Tracheal epithelial cell (primary cell): ENCODE results near the gene PLK1. TPM values are rescaled to one million over a fixed set of nuclear protein-coding genes. Genes with fewer than 3 reads are reported as not detected.

Experiments
- total RNA-seq: library from RNA; depleted of rRNA; stranded (reverse); fragments of >200 nt; gene quantifications from 2 replicates; pipeline ENCODE4 v1.2.1, GENCODE V29; 2014

Gene PLK1
- 1.9 and 6.0 TPM in 2 replicates for total RNA-seq

DNA sequence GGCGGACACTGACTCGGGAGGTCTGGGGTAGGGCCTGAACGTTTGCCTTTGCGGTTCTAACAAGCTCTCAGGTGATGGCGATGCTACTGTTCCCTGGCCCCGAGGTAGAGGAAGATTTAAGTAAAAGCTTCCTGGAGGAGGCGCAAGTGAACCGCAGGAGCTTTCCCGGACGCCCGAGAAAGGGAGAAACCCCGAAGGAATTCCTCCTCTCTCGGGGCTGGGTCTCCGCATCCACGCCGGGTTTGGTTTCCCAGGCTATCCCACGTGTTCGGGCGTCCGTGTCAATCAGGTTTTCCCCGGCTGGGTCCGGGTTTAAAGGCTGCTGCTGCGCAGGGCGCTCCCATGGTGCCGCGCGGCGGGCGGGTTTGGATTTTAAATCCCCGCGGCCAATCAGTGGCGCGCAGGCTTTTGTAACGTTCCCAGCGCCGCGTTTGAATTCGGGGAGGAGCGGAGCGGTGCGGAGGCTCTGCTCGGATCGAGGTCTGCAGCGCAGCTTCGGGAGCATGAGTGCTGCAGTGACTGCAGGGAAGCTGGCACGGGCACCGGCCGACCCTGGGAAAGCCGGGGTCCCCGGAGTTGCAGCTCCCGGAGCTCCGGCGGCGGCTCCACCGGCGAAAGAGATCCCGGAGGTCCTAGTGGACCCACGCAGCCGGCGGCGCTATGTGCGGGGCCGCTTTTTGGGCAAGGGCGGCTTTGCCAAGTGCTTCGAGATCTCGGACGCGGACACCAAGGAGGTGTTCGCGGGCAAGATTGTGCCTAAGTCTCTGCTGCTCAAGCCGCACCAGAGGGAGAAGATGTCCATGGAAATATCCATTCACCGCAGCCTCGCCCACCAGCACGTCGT, at the start of gene PLK1:
PLK1 (plus strand) TSS at position 460 of the 844 bp plus-strand sequence; CDS start at position 504, 44 bp downstream.

DNA sequence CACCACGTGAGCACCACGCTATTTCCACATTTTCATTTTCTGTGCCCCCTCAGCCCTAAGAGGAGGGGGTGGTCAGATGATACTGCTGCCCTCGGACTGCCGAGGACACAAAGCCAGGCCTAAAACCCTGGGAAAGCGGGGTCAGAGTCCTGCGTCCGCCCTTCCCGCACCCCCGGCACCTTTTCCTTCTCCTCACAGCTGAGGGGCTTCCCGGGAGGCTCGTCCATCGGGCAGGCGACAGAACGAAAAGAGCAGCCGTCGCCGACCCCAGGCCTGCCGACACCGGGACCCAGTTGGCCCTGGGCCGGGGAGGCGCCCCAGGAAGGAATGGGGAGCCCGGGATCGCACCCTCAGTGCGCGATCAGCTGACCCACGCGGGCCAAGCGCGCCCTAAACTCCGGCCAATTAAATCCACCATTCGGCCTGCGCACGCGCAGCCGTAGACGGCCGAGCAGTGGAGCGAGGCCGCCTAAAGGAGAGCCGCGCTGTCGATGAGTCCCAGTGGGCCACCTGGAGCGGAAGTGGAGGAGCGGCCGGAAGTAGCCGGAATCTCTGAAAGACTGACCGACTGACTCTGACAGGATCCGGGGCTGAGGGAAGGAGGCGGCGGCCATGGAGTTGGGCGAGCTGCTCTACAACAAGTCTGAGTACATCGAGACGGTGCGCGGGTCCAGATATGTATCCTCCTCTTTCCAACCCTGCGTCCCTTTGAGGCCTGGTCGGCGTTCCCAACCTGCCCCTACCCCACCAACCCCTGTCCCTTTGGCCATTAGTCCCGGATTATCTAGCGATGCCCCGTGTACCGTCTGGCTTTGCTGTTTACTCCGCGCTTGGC, 37.5 kb upstream of the PLK1 start, which contains the start of the genes DCTN5 and PALB2:
DCTN5 (plus strand) TSS at position 536 of the 835 bp plus-strand sequence; CDS start at position 613, 77 bp downstream.
PALB2 (minus strand) TSS at position 380 of the 835 bp plus-strand sequence; CDS start at position 227, 153 bp downstream.

DNA sequence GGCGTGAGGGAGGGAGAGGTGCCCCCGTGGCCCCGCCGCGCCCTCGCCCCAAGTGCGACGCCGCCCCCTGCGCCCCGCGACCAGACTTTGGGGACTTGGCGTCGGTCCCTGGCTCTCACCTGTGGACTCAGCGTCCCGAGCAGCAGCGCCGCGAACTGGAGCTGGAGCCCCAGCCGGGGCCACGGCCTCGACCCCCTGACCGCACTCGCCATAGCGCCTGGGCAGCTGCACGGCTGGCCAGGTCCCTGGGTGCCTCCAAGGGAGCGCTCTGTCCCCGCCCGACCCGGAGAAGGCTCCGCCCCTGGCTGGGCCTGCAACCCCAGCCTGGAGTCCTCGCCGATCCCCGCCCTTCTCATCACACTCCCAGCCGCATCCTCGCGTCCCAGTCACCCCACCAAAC, 34.3 kb downstream of the PLK1 start, which contains the start of gene ERN2:
ERN2 (minus strand) TSS at position 247 of the 400 bp plus-strand sequence; CDS start at position 212, 35 bp downstream.

Other genes starting within 250 kb of the PLK1 start
- gene COG7, start 225.7 kb upstream of the PLK1 start, total RNA-seq: 8.7 and 9.6 TPM in 2 replicates
- gene GGA2, start 168.4 kb upstream of the PLK1 start, total RNA-seq: 9.2 and 19.5 TPM in 2 replicates
- gene EARS2, start 121.5 kb upstream of the PLK1 start, total RNA-seq: 62.4 and 89.5 TPM in 2 replicates
- 54.6 and 76.4 TPM in 2 replicates for gene UBFD1, start 121.2 kb upstream of the PLK1 start, total RNA-seq
- 77.8 and 91.6 TPM in 2 replicates for gene NDUFAB1, start 82.6 kb upstream of the PLK1 start, total RNA-seq
- gene PALB2, start 37.6 kb upstream of the PLK1 start, total RNA-seq: 8.9 and 14.3 TPM in 2 replicates
- gene DCTN5, start 37.4 kb upstream of the PLK1 start, total RNA-seq: 33.0 and 48.7 TPM in 2 replicates
- gene ERN2, start 34.3 kb downstream of the PLK1 start, total RNA-seq: 0.21 and 0.48 TPM in 2 replicates
- 0.24 and 1.3 TPM in 2 replicates for gene CHP2, start 76.1 kb downstream of the PLK1 start, total RNA-seq
- gene PRKCB, start 157.1 kb downstream of the PLK1 start, total RNA-seq: 0.21 TPM in 1 of 2 replicates, not detected in the other